ENCODE results near the gene GSTP1.
"Not testable (repeated sequence)": the region's sequence is repeated elsewhere in the genome, so short reads cannot be mapped to it uniquely, and the experiment has no call there.

Gene GSTP1

DNA sequence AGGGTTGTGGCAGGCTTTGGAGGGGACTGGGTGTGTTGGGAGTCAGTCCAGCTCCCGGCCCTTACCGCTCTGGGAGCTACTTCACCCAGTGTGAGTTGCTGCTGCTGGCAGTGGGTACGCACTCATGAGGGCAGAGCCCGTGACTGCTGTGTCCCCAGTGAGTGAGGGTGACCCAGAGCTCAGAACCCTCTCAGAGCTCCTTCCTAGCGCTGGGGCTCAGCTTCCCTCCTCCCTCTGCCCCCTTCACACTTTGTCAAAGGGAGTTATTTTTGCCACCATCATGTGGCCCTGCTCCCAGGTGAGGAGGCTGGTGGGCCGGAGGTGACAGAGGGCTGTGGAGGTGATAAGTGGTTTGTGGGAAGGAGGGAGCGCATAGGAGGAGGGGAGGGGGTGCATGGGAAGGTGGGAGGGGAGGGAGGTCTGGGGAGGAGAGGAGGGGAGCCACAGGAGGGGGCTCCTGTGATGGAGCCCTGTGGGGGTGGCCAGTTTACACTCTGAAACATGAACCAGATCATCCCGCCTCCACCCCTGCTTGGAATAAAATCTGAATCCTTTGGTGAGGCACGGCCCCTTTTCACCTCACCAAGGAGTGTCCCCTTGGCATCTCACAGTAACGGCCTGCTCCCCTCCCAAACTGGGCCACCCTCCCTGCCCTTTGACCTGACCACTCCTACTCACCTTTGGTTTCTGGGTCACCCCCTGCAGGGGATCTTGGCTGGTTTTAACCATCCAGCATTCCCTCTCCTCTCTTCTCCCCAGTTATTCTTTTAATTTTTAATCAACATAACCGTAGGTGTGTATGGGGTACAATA is 33.0 kb downstream of the GSTP1 start:
- DNase-seq = no peak

DNA sequence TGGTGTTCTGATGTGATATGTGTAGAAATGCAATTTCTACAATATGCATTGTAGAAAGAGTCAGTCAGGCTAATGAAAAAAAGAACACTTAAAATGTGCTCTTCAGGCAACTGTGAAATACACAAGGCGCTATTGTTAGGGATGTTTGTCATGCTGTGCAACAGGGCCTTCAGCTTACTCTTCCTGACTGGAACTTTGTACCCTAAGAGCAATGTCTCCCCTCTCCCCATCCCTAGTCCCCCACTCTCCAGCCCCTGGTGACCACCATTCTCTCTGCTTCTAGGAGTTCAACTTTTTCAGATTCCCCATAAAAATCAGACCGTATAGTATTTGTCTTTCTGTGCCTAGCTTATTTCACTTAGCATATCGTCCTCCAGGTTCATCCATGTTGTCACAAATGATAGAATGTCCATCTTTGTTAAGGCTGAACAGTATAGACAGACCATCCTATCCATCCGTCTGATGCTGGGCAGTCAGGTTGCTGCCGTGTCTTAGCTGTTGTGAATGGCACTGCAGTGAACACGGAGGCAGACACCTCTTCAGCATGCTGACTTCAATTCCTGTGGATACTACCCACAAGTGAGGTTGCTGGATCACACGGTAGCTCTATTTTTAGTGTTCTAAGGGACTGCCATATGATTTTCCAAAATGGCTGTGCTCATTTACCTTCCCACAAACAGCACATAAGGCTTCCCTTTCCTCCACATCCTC is 33.8 kb downstream of the GSTP1 start:
- no peak for DNase-seq

DNA sequence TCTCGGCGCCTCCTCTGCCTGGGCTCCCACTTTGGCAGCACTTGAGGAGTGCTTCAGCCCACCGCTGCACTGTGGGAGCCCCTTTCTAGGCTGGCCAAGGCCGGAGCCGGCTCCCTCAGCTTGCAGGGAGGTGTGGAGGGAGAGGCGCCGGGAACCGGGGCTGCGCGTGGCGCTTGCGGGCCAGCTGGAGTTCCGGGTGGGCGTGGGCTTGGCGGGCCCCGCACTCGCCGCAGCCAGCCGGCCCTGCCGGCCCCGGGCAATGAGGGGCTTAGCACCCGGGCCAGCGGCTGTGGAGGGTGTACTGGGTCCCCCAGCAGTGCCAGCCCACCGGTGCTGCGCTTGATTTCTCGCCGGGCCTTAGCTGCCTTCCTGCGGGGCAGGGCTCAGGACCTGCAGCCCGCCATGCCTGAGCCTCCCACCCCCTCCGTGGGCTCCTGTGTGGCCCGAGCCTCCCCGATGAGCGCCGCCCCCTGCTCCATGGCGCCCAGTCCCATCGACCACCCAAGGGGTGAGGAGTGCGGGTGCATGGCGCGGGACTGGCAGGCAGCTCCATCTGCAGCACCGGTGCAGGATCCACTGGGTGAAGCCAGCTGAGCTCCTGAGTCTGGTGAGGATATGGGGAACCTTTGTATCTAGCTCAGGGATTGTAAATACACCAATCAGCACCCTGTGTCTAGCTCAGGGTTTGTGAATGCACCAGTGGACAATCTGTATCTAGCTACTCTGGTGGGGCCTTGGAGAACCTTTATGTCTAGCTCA is 35.5 kb downstream of the GSTP1 start:
- not testable (repeated sequence) for DNase-seq

DNA sequence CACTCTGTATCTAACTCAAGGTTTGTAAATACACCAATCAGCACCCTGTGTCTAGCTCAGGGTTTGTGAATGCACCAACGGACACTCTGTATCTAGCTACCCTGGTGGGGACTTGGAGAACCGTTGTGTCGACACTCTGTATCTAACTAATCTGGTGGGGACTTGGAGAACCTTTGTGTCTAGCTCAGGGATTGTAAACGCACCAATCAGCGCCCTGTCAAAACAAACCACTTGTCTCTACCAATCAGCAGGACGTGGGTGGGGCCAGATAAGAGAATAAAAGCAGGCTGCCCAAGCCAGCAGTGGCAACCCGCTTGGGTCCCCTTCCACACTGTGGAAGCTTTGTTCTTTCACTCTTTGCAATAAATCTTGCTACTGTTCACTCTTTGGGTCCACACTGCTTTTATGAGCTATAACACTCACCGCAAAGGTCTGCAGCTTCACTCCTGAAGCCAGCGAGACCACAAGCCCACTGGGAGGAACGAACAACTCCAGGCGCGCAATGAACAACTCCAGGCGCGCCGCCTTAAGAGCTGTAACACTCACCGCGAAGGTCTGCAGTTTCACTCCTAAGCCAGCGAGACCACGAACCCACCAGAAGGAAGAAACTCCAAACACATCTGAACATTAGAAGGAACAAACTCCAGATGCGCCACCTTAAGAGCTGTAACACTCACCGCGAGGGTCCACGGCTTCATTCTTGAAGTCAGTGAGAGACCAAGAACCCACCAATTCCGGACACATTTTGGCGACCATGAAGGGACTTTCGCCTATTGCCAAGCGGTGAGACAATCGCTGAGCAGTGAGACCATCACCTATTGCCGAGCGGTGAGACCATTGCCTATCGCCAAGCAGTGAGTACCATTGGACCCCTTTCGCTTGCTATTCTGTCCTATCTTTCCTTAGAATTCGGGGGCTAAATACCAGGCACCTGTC is 36.3 kb downstream of the GSTP1 start:
- DNase-seq = not testable (repeated sequence)

DNA sequence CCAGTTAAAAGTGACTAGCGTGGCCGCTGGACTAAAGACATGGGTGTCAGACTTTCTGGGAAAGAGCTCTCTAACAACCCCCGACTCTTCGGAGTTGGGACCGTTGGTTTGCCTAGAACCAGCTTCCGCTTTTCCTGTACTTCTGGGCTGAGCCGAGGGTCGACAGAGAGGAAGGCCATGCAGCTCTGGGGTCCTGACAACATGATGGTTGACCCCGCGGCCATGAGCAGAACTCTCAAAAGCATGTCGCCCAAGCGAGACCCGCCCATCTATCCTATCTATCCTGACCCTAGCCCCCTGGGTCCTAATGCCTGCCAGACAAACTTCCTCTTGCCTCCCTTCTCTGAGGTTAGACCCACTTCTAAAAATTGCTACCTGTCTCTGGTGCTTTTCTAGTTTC is 37.0 kb downstream of the GSTP1 start:
- DNase-seq = not testable (repeated sequence)

DNA sequence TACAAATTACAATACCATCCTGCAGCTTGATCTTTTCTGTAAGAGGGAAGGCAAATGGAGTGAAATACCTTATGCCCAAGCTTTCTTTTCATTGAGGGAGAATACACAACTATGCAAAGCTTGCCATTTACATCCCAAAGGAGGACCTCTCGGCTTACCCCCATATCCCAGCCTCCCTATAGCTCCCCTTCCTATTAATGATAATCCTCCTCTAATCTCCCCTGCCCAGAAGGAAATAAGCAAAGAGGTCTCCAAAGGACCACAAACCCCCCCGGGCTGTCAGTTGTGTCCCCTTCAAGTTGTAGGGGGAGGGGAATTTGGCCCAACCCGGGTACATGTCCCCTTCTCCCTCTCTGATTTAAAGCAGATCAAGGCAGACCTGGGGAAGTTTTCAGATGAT is 38.3 kb downstream of the GSTP1 start:
- not testable (repeated sequence) for DNase-seq

DNA sequence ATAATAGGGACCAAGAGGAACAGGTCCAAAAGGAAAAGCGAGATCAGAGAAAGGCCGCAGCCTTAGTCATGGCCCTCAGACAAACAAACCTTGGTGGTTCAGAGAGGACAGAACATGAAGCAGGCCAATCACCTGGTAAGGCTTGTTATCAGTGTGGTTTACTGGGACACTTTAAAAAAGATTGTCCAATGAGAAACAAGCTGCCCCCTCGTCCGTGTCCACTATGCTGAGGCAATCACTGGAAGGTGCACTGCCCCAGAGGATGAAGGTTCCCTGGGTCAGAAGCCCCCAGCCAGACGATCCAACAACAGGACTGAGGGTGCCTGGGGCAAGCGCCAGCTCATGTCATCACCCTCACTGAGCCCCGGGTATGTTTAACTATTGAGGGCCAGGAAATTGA is 39.3 kb downstream of the GSTP1 start:
- DNase-seq = not testable (repeated sequence)

DNA sequence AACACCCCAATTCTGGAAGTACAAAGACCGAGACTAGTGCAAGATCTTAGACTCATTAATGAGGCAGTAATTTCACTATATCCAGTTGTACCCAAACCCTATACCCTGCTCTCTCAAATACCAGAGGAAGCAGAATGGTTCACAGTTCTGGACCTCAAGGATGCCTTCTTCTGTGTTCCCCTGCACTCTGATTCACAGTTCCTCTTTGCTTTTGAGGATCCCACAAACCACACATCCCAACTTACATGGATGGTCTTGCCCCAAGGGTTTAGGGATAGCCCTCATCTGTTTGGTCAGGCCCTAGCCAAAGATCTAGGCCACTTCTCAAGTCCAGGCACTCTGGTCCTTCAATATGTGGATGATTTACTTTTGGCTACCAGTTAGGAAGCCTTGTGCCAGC is 40.2 kb downstream of the GSTP1 start:
- not testable (repeated sequence) for DNase-seq

DNA sequence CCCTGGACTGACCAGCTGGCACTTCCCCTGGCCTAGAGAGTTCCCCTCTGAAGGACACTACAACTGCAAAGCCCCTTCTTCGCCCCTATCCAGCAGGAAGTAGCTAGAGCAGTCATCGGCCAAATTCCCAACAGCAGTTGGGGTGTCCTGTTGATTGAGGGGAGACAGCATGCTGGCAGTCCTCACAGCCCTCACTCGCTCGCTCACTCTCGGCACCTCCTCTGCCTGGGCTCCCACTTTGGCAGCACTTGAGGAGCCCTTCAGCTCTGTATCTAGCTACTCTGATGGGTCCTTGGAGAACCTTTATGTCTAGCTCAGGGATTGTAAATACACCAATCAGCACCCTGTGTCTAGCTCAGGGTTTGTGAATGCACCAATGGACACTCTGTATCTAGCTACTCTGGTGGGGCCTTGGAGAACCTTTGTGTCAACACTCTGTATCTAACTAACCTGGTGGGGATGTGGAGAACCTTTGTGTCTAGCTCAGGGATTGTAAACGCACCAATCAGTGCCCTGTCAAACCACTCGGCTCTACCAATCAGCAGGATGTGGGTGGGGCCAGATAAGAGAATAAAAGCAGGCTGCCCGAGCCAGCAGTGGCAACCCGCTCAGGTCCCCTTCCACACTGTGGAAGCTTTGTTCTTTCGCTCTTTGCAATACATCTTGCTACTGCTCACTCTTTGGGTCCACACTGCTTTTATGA is 42.7 kb downstream of the GSTP1 start:
- not testable (repeated sequence) for DNase-seq

GRCh38 chr11:67626970-67627369 is 43.4 kb downstream of the GSTP1 start:
- no peak for DNase-seq

DNA sequence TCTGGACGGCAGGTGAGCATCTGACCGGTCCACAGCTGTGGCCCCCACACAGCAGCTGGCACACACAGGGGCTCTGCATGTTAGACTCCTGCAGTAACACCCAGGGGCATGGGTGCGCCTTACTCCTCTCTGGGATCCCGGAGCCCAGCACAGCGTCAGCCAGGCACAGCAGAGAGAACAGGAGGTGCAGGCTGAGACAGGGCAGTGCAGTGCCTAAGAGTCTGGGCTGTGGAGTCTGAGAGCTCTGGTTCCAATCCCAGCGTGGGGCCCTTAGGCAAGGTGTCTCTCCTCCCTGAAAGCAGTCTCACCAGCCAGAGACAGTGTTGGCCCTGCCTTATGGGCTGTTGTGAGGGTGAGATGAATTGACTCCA is 43.8 kb downstream of the GSTP1 start:
- DNase-seq = no peak

GRCh38 chr11:67627812-67628624 is 44.4 kb downstream of the GSTP1 start:
- DNase-seq = no peak

GRCh38 chr11:67628710-67629385 is 45.2 kb downstream of the GSTP1 start:
- DNase-seq = no peak

DNA sequence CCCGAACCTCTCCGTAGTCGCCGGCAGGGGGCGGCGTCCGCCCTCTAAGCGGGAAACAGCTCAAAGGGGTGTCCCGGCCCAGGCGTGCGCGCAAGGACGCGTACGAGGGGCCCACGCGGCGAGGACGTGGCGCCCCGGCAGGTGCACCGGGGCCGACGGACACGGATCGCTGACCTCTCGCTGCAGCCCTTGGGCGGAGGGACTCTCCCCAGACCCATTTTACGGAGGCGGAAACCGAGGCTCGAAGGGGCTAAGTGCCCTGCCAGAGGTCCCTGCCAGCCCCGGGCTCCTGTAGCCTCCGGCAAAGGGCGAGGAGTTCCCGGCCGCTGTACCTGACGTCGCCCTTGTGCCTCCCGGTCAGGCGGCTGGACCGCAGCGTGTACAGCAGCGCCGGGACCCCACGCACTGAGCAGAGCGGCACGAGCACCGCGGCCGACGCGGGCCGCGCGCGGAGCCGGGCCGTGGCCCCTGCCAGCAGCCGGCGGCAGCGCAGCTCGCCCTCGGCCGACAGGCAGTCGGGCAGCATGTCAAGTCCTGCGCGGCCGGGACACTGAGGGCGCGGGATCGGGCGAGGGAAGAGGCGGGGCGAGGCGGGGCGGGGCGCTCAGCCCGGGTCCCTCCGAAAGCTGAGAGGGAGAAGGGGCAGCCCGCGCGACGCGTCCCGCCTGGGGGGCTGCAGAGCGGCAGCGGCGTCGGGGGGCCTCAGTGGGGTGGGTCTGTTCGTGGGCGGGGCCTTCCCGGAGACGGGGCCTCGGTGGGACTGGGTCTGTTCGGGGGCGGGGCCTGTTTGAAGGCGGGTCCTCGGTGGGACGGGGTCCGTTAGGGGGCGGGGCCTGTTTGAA is 46.0 kb downstream of the GSTP1 start, which contains the start of gene NUDT8:
NUDT8 (minus strand) TSS at position 552 of the 842 bp plus-strand sequence; CDS start at position 526, 26 bp downstream.
- peak; percentile 91 for DNase-seq

DNA sequence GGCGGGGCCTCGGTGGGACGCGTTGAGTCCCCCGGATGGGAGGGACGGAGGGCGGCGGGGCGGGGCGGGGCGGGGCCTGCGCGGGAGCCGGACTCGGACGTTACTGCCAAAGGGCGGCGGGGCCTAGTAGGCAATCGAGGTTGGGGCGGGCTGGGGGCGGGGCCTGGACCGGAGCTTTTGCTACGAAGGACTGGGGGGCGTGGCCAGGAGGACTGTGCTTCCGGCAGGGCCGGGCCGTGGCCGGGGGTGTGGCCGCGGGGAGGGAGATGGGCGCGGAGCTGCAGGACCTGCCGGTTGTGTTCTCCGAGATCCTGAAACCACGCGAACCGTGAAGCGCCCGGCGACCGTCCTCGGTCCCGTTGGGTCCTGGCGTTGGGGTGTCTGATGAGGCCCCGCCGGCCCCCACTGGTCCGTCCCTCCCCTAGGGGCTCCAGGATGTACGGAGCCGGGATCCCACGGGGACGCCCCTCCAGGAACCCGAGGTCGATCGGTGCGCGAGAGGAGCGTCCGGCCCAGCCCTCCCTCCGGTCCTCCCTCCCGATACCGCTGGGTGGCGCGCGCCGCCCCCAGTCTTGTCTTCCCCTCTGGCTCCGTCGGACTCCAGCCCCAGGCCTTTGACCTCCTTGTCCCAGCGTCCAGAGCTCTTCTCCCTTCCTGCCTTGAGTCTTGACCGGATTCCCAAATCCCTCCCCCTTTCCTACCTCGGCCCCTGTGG is 46.8 kb downstream of the GSTP1 start:
- peak; percentile 99 for DNase-seq

- no peak for DNase-seq
Observed at GRCh38 chr11:67630943-67631331, 47.3 kb downstream of the GSTP1 start.

GRCh38 chr11:67631411-67631810 is 47.8 kb downstream of the GSTP1 start:
- DNase-seq = no peak

- DNase-seq = no peak
Observed at GRCh38 chr11:67631853-67632174, 48.2 kb downstream of the GSTP1 start.

Measured in eye (tissue), 1 donor.